NT2/D1 (cell line): ENCODE data around the gene RAC2.

ENCODE experiments used
- SUZ12 ChIP-seq: IDR thresholded peaks from 2 replicates; pipeline ENCODE4 v1.6.1; 2011; ENCODE audit not compliant: insufficient read length, insufficient read depth; ENCODE audit errors: extremely low read depth
- YY1 ChIP-seq: IDR thresholded peaks from 2 replicates; pipeline ENCODE4 v1.6.1; 2011; ENCODE audit not compliant: insufficient read length, insufficient read depth
- ZNF274 ChIP-seq: IDR thresholded peaks from 2 replicates; pipeline ENCODE4 v1.6.1; 2011; ENCODE audit warnings: mild to moderate bottlenecking, low read depth, low read length

GRCh38 chr22:37285937-37286336 is 41.9 kb upstream of the RAC2 start:
- TF ChIP-seq YY1 = no peak
- no peak for TF ChIP-seq SUZ12
- TF ChIP-seq ZNF274 = no peak
